Measurements from ENCODE around the gene SERINC1.

Gene SERINC1

DNA sequence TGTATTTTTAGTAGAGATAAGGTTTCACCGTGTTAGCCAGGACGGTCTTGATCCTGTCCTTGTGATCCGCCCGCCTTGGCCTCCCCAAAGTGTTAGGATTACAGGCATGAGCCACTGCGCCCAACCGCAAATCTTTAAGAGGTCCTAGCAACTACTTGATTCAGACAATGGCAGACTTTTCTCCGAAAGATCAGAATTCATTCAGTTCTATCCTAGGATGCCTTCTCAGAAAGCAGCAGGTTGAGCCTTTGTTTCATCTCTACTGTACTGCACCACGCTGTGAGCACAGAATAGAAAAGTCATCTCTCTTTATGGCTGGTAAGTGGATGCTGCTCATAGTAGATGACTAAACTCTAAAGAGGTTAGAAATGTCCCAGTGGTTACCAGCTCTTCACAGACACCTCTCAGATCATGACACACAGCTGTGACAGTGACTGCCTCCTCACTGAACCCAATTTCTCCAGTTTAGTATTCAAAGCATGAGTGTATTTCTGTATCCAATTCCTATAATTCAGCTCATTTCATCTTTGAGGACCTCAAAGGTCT lies 78.2 kb downstream of the SERINC1 start:
- DNase-seq (ENCODE audit: low read depth in 2 of 2): no peak
